ENCODE results near the gene B3GAT1. TPM values are rescaled to one million over a fixed set of nuclear protein-coding genes. Genes with fewer than 3 reads are reported as not detected.

Gene B3GAT1
- total and polyA plus RNA-seq, 2 experiments from 2014 or later: 4.8 to 28.3 TPM

- ATAC-seq: no peak
- DNase-seq (ENCODE audit: low spot score): no peak
- H3K27ac Mint-ChIP-seq: no peak overlapping the region
- TF ChIP-seq REST (IDR thresholded peaks at IDR 0.05; ENCODE audit: unreplicated experiment) (no peak), ETS1 (IDR thresholded peaks at IDR 0.05) (no peak), JUNB (IDR thresholded peaks at IDR 0.05; ENCODE audit: unreplicated experiment) (no peak), ZNF114 (CRISPR knock-in tag; IDR thresholded peaks at IDR 0.05) (no peak), ZNF462 (CRISPR knock-in tag; IDR thresholded peaks at IDR 0.05) (no peak), STAT1 (IDR thresholded peaks at IDR 0.05; ENCODE audit: unreplicated experiment) (no peak), CREB1 (CRISPR knock-in tag; IDR thresholded peaks at IDR 0.05; ENCODE audit: low read depth) (no peak), EZH2 (IDR thresholded peaks at IDR 0.05; ENCODE audit: low read depth, unreplicated experiment) (no peak), EZH2phosphoT487 (IDR thresholded peaks at IDR 0.05; ENCODE audit: unreplicated experiment) (no peak), NANOG (IDR thresholded peaks at IDR 0.05; ENCODE audit: borderline replicate concordance) (no peak), POLR2AphosphoS5 (IDR thresholded peaks at IDR 0.05; ENCODE audit: low read depth) (no peak), CTCF (conservative IDR thresholded peaks at IDR 0.05; ENCODE audit: low read depth in 2 of 2) (no peak), ZNF331 (CRISPR knock-in tag; IDR thresholded peaks at IDR 0.05; ENCODE audit: low read depth) (no peak)
- Histone ChIP-seq H3K9me2 (ENCODE audit: insufficient read depth) (no peaks in the 10 kb centered on the region), H3K27ac (ENCODE audit: low read depth) (no peak overlapping the region), H2AFZ (no peak overlapping the region), H3K36me3 (ENCODE audit: insufficient read depth) (no peaks in the 10 kb centered on the region; the same call in 1 of the 2 replicates), H3K79me2 (replicated peaks; ENCODE audit: insufficient read depth) (no peaks in the 10 kb centered on the region), H3K4me2 (no peak overlapping the region), H3F3A (replicated peaks; ENCODE audit: low read depth) (no peaks in the 10 kb centered on the region), H3K27me3 (ENCODE audit: insufficient read depth) (no peaks in the 10 kb centered on the region), H3K4me3 (no peak overlapping the region), H4K20me1 (replicated peaks; ENCODE audit: insufficient read depth) (0 out of 2 replicates have a peak, but pooled peaks cover 3% of the 10 kb centered on the region), H3K4me1 (ENCODE audit: insufficient read depth) (no peaks in the 10 kb centered on the region)
- H3K36me3 Mint-ChIP-seq (ENCODE audit: low read depth): peaks cover 30% of the 10 kb centered on the region
- H3K4me1 Mint-ChIP-seq: peaks cover 14% of the 10 kb centered on the region
- no peaks in the 10 kb centered on the region for H3K9me3 Mint-ChIP-seq
- H3K4me3 Mint-ChIP-seq: no peak overlapping the region
- peaks cover 6% of the 10 kb centered on the region for H3K27me3 Mint-ChIP-seq (ENCODE audit: insufficient read depth, low read depth, poor library complexity)
Observed at GRCh38 chr11:134380785-134381184, 31.3 kb downstream of the B3GAT1 start.
